ENCODE measurements around the gene KHDC4.
"Not testable (repeated sequence)": the region's sequence is repeated elsewhere in the genome, so short reads cannot be mapped to it uniquely, and the experiment has no call there.

The KHDC4 gene

DNA sequence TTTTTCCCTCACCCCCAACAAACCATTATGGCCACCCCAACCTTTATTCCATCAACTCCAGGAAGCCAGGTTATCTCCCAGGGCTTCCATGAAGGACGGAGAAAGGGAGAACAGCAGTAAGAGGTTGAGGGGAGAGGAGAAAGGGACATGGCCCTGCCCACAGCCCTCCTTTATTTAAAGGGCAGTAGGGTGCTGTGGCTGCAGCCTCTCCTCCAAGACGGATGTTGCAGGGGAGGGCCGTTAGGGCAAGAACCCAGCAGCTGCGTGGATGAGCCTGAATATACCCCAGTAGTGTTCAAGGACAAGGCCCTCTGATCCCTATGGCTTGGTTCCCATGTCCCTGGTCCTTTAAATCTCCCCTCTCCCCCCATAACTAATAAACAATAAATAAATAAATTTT, 13.1 kb upstream of the KHDC4 start:
- in situ Hi-C loops (cut with HindIII; ENCODE audit: low pct_ligation_motif_present, low pct_unique_long_range_greater_than_20kb, low sequenced_read_pairs): no loop called here
- DNase-seq: no peak

- in situ Hi-C loops (cut with HindIII; ENCODE audit: low pct_ligation_motif_present, low pct_unique_long_range_greater_than_20kb, low sequenced_read_pairs): no loop called here
- DNase-seq: no peak
These were observed 12.5 kb upstream of the KHDC4 start for GRCh38 chr1:155946633-155947219.

GRCh38 chr1:155944444-155944799, 10.2 kb upstream of the KHDC4 start:
- in situ Hi-C loops (cut with HindIII; ENCODE audit: low pct_ligation_motif_present, low pct_unique_long_range_greater_than_20kb, low sequenced_read_pairs): no loop called here
- DNase-seq: no peak

DNA sequence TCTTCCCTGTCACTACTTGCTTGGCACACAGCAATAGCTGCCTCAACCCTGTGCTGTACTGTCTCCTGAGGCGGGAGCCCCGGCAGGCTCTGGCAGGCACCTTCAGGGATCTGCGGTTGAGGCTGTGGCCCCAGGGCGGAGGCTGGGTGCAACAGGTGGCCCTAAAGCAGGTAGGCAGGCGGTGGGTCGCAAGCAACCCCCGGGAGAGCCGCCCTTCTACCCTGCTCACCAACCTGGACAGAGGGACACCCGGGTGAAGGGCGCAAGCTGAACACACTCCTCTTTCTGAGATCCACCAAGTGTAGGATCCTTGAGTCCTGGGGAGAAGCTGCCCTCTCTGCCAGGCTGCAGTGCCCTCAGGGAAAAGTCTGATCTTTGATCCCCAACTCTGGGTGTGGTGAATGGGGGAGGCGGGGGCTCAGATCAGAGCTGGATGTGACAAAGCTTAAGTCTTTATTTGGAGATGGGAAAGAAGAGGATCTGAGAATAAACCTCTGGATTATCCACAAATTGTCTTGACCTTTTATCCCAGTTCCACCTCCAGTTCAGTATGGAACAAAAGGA, 8.4 kb upstream of the KHDC4 start:
- DNase-seq: no peak
- in situ Hi-C loops (cut with HindIII; ENCODE audit: low pct_ligation_motif_present, low pct_unique_long_range_greater_than_20kb, low sequenced_read_pairs): no loop called here

DNA sequence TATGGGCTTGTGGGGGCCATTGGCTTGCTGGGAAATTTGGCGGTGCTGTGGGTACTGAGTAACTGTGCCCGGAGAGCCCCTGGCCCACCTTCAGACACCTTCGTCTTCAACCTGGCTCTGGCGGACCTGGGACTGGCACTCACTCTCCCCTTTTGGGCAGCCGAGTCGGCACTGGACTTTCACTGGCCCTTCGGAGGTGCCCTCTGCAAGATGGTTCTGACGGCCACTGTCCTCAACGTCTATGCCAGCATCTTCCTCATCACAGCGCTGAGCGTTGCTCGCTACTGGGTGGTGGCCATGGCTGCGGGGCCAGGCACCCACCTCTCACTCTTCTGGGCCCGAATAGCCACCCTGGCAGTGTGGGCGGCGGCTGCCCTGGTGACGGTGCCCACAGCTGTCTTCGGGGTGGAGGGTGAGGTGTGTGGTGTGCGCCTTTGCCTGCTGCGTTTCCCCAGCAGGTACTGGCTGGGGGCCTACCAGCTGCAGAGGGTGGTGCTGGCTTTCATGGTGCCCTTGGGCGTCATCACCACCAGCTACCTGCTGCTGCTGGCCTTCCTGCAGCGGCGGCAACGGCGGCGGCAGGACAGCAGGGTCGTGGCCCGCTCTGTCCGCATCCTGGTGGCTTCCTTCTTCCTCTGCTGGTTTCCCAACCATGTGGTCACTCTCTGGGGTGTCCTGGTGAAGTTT, 7.8 kb upstream of the KHDC4 start:
- in situ Hi-C loops (cut with HindIII; ENCODE audit: low pct_ligation_motif_present, low pct_unique_long_range_greater_than_20kb, low sequenced_read_pairs): no loop called here
- no peak for DNase-seq

- in situ Hi-C loops (cut with HindIII; ENCODE audit: low pct_ligation_motif_present, low pct_unique_long_range_greater_than_20kb, low sequenced_read_pairs): no loop called here
- DNase-seq: peak; percentile 42
These were observed 7.0 kb upstream of the KHDC4 start, which contains the start of gene RXFP4 for GRCh38 chr1:155940993-155941844. Gene RXFP4 (plus strand): TSS chr1:155941638. CDS start chr1:155941710, 72 bp downstream.

GRCh38 chr1:155940482-155940992, 6.3 kb upstream of the KHDC4 start:
- DNase-seq: peak; percentile 46
- in situ Hi-C loops (cut with HindIII; ENCODE audit: low pct_ligation_motif_present, low pct_unique_long_range_greater_than_20kb, low sequenced_read_pairs): no loop called here

DNA sequence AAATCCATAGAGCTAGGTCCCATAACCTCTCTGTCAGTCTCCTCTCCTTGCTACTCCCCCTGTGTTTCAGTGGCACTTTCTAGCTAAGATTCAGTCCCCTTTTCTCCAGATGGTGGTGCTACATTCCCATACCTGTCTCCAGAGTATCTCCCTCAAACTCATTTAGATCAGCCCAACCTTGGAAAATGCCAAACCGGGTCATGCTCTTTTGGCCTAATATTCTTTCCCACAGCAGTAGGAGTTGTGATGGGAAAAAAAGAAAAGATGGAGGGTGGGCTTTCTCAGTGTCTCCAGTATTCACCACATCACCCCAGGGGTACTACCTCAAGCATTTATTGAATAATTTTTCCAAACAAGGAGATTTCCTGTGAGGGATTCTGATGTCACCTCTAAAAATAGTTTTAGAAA, 4.0 kb upstream of the KHDC4 start:
- in situ Hi-C loops (cut with HindIII; ENCODE audit: low pct_ligation_motif_present, low pct_unique_long_range_greater_than_20kb, low sequenced_read_pairs): no loop called here
- peak; percentile 81 for DNase-seq

GRCh38 chr1:155934936-155935590, 850 bp upstream of the KHDC4 start:
- in situ Hi-C loops (cut with HindIII; ENCODE audit: low pct_ligation_motif_present, low pct_unique_long_range_greater_than_20kb, low sequenced_read_pairs): no loop called here
- peak; percentile 75 for DNase-seq

GRCh38 chr1:155933591-155934096, 569 bp downstream of the KHDC4 start:
- DNase-seq: no peak
- in situ Hi-C loops (cut with HindIII; ENCODE audit: low pct_ligation_motif_present, low pct_unique_long_range_greater_than_20kb, low sequenced_read_pairs): no loop called here

GRCh38 chr1:155932487-155932886, 1.7 kb downstream of the KHDC4 start:
- in situ Hi-C loops (cut with HindIII; ENCODE audit: low pct_ligation_motif_present, low pct_unique_long_range_greater_than_20kb, low sequenced_read_pairs): no loop called here
- no peak for DNase-seq

DNA sequence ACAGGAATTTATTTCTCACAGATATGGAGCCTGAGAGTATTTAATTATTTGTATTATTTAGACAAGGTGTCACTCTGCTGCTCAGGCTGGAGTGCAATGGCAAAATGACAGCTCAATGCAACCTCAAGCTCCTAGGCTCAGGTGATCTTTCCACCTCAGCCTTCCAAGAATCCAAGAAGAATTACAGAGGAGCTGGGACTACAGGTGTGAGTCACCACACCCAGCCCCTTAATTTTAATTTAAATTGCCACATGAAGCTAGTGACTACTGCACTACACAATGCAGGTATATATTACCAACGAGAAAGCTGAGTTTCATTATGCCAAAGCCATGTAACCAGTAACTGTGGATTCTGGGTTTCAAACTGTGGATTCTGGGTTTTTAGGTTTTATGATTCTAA, 2.1 kb downstream of the KHDC4 start:
- DNase-seq: no peak
- in situ Hi-C loops (cut with HindIII; ENCODE audit: low pct_ligation_motif_present, low pct_unique_long_range_greater_than_20kb, low sequenced_read_pairs): no loop called here

GRCh38 chr1:155931332-155932038, 2.7 kb downstream of the KHDC4 start:
- no peak for DNase-seq
- in situ Hi-C loops (cut with HindIII; ENCODE audit: low pct_ligation_motif_present, low pct_unique_long_range_greater_than_20kb, low sequenced_read_pairs): no loop called here

DNA sequence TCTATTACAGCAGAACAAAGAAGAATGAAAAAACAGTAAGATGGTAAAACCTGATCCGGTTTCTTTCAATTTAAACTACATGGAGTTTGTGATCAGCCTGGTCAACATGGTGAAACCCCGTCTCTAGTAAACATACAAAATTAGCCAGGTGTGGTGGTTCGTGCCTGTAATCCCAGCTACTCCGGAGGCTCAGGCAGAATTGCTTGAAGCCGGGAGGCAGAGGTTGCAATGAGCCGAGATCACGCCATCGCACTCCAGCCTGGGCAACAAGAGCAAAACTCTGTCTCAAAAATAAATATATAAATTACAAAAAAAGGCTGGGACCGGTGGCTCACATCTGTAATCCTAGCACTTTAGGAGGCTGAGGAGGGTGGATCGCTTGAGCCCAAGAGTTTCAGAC, 3.5 kb downstream of the KHDC4 start:
- DNase-seq; in situ Hi-C loops (cut with HindIII; ENCODE audit: low pct_ligation_motif_present, low pct_unique_long_range_greater_than_20kb, low sequenced_read_pairs): not testable (repeated sequence)

DNA sequence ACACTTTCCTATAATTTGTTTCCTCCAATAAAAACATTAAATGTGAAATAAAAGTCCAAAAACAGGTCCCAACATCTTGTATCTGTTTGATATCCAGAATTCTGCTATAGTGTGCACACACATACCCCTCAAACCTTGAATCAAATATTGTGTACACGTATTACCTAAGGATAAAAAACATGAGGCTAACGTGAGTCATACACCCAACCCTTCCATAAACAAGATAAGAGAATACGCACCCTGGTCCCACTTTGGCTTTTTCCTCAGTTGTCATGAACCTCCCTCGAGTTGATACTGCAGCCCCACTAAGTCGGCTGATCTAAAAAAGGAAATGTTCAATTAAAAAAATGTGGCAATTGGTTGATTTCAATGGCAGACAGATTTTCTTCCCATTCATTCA, 5.2 kb downstream of the KHDC4 start:
- in situ Hi-C loops (cut with HindIII; ENCODE audit: low pct_ligation_motif_present, low pct_unique_long_range_greater_than_20kb, low sequenced_read_pairs): no loop called here

GRCh38 chr1:155925506-155925905, 8.7 kb downstream of the KHDC4 start:
- no peak for DNase-seq

More for the DNA sequence above, 5.2 kb downstream of the KHDC4 start:
- DNase-seq: no peak

GRCh38 chr1:155920717-155921116, 13.5 kb downstream of the KHDC4 start:
- no peak for DNase-seq
- in situ Hi-C loops (cut with HindIII; ENCODE audit: low pct_ligation_motif_present, low pct_unique_long_range_greater_than_20kb, low sequenced_read_pairs): no loop called here

More at GRCh38 chr1:155925506-155925905, 8.7 kb downstream of the KHDC4 start:
- in situ Hi-C loops (cut with HindIII; ENCODE audit: low pct_ligation_motif_present, low pct_unique_long_range_greater_than_20kb, low sequenced_read_pairs): no loop called here

- DNase-seq: no peak
- in situ Hi-C loops (cut with HindIII; ENCODE audit: low pct_ligation_motif_present, low pct_unique_long_range_greater_than_20kb, low sequenced_read_pairs): no loop called here
These were observed 14.4 kb downstream of the KHDC4 start for GRCh38 chr1:155919801-155920200.
